ENCODE measurements around the gene RGMA.

Gene RGMA

GRCh38 chr15:93091465-93091864, 2.5 kb upstream of the RGMA start:
- no peak for DNase-seq

DNA sequence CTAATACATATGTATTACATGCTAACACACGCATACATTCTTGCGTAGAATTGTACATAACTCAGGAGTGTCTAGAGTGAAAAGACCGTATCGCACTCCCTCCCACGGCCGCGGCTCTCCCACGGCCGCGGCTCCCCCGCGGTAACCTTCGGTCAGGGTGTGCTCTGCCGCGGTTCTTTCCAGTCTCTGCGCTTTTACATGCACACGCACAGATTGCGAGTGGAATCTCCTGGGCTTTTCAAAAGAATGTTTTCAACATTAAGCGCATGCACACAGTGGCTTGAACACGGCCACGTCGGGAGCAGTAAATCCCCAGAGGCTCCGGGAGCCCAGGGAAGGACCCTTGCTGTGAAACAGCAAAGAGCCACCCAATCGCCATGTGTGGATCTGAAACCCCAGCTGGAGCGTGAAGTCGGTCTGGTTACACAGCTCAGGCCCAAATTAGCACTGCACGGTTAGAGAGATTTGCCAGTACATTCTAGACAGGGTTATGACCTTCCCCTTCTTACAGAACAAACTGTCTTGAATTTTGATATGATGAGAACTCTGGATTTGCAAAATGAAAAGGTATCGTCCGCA, 805 bp upstream of the RGMA start:
- DNase-seq: peak; percentile 67

DNA sequence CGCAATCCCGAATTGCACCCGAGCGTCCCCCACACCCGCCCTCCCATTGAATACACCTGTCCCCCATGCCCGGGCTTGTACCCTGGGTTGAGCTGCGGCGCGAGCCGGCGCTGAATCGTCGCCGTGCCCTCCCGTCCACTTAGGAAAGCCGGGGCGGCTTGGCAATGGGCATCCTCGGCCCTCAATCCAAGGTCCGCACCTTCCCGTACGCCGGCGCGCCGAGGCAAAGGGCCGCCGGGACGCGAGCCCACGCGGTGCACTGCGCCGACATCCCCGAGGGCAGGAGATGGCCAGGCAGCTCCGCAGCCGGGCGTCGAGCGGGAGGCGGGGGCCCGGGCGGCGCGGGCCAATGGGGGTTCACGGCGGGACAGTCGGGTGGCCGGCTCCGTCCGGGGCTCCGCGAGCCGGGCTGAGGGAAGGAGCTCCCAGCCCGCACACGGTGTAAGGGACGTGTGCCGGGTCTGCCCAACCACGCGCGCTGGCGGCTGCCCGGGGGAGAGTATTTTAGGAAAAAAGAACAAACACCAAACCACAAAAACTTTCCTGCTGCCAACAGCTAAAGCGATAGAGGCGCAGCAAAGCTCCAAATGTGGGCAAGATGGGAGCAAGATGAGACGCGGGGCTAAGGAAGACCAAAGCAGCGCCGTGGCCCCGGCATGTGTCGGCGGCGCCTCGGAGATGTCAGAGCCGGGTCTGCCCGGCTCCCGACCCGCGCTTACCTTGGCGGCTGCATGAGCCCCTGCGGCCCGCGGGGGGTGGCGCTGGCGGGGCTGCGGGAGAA, 621 bp downstream of the RGMA start:
- peak; percentile 73 for DNase-seq

DNA sequence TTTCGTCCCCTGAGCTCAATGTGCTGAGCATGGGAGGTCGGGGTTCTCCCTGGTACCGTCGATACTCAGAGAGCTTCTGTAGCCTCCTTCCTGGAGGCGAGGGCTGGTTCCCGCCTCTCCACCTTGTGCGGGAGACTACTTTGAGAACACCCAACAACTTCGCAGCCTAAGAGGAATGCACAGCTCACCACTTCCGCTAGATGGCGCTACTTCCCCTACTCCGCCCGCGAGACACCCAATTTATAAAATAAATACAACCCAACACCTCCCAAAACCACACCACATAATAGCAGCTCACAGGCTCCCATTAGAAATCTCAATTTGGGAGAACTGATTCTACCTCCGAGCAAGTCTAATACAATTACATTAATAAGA, 1.2 kb downstream of the RGMA start:
- peak; percentile 90 for DNase-seq

- DNase-seq: no peak
Measured at GRCh38 chr15:93086791-93087190, 2.2 kb downstream of the RGMA start.

DNA sequence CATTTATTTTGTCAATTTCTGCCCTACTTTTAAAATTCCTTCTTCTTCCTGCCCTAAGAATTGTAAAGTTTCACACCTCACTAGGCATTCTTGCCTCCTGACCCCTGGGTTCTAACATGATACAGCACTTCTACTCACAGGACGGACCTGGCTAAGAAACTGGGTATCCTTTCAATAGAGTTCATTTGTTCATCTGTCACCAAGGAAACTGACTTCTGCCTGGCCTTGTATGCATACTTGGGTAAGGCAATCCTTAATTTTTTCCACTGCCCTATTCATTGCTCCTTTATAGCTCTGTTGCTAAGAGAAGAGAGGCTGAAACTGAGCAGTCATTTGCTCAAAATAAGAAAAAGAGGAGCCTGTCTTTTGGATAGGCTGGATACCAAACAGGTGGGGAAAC, 3.3 kb downstream of the RGMA start:
- DNase-seq: no peak

GRCh38 chr15:93082861-93083260, 6.2 kb downstream of the RGMA start:
- no peak for DNase-seq

GRCh38 chr15:93081399-93081798, 7.6 kb downstream of the RGMA start:
- no peak for DNase-seq

DNA sequence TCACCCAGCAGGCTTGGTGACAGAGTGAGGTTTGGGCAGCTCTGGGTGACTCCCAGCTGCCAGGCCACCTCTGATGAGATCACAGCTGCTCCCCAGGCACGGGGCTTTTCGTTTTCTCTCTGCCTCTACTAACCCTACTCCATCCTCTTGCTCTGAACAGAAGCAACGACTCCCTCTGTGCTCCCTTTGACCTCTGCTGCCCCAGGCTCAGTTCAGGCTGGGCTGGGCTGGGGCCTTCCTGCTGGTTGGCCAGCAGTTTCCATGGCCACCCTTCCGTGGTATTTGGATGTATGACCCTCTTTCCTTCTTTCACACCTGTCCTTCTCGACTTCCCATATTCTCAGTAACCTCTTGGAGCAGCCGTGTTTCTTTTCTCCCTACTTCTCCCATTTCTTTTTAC, 8.6 kb downstream of the RGMA start:
- DNase-seq: no peak

DNA sequence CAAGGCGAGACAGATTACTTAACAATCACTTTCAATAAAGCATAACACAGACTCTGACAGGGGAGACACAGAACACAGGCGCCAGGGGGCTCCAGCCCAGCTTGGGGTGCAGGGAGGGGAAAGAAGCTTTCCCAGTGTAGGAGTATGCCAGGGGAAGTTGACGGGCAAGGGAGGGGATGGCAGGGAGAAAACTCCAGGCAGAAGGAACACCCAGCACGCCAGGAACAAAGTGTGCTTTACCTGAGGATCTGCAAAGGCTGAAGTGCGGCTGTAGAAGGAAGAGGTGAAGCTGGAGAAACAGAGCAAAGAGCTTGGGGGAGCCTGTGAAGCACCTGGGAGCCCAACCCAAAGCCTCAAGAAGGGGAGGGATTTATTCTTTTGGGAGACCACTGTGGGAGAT, 12.1 kb downstream of the RGMA start:
- DNase-seq: no peak

GRCh38 chr15:93076217-93076616, 12.8 kb downstream of the RGMA start:
- DNase-seq: no peak

- no peak for DNase-seq
Measured at GRCh38 chr15:93074599-93074998, 14.4 kb downstream of the RGMA start.

DNA sequence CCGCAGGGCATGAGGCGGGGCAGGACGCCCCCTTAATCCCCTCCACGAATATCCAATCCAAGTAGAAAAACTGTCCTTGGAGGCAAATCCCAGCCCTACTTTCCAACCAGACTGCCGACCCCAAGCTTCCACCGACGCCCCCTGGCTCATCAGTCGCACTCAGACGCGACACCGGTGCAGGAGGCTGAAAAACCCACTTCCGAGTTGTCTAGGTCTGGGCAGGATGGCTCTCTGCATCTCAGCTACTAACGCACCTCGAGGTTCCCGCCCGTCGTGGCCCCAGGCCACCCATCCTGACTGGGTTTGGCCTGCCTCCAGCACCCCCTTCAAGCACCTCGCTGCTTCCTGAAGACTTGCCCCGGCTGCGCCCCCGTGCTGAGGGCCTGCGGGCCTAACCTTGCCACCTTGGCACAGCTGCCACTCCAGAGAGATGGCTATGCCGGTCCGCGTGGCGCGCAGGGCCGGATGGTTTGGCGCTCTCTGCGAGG, 15.5 kb downstream of the RGMA start:
- DNase-seq: no peak

DNA sequence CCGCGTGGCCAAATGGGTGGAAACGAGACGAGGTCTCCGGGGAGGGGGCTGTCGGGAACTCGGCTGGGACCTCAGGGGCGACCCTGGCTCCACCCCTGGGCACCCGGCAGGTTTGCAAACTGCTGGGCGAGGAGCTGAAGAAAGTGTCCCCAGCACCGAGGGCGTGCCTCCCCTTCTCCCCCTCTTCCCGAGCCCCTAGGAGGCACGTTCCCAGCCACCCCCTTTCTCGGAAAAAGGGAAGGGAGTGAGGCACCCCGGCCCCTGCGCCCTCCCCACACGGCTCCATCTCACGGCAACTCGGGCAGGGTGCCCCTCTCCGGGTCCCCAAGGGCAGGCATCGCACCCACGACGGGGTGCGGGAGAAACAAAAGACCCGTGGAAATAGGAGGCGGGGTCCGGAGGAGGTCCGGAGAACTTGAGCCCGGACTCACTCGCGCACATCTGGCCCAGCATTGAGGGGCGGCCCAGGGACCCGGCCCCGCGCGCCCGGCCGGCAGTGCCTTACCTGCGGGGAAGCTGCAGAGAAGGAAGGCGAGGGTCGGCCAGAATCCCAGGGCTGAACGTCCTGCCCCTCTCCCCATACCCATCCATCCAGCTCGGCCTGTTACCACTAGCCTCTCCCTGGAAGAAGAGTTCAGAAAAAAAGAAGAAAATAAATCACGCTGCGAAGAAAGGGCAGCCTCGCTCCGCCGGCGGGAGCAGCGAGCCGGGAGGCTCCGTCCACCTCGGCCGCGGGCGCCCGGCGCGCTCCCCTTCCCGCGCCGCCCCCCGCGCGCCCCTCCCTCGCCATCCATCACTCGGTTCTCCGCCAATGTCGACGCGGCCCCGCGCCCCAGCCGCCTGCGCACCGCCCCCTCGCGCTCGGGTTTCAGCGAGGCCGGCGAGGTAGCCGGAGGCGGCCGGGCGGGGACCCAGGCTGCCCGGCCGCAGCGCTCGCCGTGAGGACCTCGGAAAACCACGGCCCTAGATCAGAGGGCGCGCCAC, 16.3 kb downstream of the RGMA start:
- DNase-seq: peak; percentile 84

DNA sequence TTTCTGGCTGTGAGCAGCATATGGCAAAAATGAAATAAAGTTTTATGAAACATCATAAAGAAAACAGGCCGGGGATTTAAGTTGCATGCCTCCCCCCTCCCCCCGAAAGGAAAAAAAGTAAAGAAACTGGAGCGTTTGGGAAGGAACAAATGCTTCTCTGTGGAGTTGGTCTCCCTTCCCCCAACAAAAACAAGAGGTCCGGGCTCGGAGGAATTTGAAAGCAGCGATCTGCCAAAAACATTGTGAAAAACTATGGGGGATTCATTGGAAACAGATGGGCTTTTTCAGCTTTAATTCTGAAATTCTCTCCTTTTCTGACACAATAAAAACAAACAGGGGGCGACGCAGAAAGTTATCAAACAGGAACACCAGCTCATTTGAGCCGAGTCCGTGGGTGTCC, 17.0 kb downstream of the RGMA start:
- DNase-seq: no peak

DNA sequence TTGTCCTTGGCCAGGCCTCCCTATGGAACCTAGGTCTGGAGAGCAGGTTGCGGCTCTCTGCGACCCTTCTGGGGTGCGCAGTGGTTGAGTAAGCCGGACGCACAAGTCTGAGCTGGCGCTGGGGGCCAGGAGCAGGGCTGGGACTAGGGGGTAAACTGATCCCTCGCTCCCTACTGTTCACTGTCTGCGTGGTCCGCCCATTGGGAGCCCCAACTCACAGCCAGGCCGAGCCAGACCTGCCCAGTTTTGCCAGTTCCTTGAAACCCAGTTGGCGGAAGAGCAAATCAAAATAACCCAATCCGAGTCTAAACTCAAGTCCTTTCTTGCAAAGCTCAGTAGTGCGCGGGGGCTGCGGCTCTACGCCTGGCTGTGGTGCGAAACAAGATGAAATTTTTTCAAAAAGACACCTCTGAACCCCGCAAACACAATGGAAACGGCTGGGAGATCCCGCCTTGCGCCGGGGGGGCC, 17.5 kb downstream of the RGMA start:
- DNase-seq: peak; percentile 62

DNA sequence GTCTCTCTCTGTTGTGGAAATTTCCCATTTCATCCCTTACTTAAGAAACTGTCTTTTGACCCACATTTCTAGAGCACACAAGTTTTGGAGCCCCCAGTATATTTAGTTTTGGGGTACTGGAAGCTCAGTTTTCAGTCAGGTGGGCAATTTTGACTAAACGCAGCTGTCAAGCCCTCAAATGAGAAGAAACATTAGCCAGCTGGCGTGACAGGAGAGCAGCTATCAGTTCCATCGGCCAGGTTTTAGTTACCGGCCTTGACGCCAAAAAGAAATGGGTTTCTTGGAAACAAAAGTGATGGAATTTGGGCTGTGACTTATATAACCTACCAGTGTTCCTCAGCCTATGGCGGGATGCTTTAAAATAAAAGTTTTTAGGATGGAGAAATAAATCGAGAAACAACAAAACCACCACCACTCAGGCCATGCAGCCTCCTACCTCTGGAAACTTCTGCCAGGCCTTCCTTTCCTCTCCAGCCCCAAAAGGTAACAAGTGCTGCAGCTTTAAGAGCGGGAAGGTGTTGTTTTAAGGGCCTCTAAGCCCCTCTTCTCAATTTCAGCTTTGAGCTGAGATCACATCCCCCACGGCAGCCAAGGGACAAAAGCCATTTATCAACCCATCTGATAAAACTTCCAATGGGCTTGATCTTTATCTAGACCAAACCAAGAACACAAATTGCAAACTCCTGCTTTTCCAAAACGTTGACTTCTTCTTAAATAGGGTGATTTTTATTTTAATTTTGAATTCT, 18.3 kb downstream of the RGMA start:
- no peak for DNase-seq

DNA sequence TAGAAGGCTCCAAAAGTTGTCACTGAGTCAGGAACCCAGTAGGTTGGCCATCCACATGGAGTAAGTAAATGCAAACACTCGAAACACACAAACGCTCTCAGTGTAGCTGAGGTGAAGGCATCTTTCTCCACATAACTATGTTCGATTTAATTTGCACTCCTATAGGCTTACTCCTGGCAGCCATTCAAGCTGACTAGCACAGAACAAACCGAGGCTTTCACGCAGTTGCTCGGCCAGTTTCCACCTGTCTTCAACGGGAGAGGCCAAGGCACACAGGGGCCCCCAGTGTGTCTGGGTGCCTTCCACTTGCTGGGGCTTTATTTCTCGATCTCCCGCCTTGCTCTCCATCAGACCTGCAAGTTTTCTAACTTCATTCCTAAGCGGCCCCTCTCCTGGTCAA, 18.9 kb downstream of the RGMA start:
- DNase-seq: no peak

DNA sequence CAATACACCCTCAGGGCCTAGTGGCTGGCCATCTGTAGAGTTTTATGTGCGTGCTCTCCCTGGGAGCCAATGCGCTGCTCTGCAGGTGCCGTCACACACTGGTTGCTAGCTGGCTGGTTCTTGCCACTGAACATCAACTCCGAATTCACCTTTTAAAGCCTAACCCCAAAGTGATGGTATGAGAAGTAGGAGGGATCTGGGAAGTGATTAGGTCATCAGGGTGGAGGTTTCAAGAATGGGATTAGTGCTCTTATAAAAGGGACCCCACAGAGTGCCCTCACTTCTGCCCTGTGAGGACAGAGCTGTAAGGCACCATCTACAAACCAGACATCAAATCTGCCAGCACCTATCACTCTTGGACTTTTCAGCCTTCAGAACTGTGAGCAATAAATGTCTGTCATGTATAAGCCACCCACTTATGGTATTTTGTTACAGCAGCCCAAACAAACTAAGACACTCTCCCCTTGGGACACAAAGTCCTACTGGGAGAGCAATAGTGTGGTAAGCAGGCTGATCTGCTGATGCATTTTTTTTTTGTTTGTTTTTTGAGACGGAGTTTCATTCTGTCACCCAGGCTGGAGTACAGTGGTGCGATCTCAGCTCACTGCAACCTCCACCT, 20.3 kb downstream of the RGMA start:
- DNase-seq: no peak

DNA sequence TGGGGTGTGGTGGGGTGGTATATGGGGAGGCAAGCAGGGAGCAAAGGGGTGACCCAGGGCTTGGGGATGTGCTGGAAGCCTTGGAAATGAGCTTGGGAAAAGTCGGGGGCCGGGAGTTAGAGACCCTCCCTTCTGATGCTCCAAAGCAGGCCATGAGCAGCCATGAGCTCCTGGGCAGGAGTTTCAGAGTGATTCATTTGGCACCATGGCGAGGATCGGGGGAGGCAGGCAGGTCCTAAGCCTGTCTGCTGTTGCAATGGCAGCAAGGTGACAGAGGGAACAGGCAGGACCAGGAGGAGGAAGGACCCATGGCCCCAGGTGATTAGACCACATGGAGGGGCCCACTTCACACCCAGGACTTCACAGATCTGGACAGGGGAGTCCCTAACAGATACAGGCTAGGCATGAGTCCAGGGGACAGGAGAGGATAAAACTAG, 21.3 kb downstream of the RGMA start:
- DNase-seq: no peak

GRCh38 chr15:93066834-93067648, 22.0 kb downstream of the RGMA start:
- no peak for DNase-seq

Data from retina (tissue), 1 donor.